HG03457 (cell line): ENCODE results near the gene BCAS3.
"Not testable (repeated sequence)": the region's sequence is repeated elsewhere in the genome, so short reads cannot be mapped to it uniquely, and the experiment has no call there.

Source experiments
- ATAC-seq: cut with Tn5 transposase; IDR thresholded peaks from one replicate; pipeline ENCODE4 v1.9.1; 2021; ENCODE audit warnings: moderate number of reproducible peaks; ENCODE audit not compliant: unreplicated experiment

Gene BCAS3

DNA sequence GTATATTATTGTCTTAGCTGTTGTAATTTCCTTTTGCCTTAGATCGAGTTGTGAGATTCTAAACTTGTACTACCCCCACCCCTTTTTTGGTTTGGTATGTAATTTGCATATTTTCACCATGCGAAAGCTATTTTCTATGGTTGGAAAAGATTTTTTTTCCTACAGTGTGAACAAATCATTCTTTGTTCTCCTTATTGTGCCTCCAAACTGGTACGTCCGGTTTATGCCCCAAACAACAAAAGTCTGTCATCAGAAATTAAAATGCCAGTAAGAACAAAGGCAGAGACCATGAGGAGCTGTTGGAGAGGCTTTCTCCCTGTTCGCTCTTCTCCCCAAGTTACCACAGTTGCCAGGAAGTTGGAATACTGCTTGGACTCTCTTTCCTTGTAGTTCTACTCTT, 66.1 kb downstream of the BCAS3 start:
- no peak for ATAC-seq

DNA sequence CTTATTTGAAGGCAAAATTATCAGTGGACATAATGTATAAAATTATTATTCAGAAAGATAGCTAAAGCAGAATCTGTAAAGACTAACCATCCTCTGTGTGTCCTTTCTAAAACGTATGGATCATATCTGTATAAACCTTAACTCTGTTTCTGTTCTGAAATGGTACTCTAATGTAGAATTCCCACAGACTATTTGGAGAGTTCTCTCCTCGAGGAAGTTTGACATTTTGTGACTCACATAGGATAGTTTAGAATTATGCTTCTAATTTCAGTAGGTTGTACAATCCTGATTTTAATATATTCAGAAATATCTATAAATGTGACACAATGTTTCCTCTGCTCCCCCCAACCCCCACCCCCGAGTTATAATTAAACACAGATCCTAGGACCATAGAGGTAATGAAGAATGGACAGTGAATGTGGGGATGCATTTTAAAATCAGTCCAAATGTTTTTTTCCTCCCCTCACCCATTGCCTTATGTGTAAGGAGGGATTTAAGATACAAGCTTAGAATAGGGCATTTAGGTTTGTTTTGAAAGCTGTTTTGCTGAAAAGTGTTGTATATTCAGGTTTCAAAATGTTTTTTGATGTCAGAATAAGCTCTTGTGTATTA, 66.8 kb downstream of the BCAS3 start:
- no peak for ATAC-seq

- ATAC-seq = no peak
Measured at GRCh38 chr17:60745544-60745943, 67.9 kb downstream of the BCAS3 start.

DNA sequence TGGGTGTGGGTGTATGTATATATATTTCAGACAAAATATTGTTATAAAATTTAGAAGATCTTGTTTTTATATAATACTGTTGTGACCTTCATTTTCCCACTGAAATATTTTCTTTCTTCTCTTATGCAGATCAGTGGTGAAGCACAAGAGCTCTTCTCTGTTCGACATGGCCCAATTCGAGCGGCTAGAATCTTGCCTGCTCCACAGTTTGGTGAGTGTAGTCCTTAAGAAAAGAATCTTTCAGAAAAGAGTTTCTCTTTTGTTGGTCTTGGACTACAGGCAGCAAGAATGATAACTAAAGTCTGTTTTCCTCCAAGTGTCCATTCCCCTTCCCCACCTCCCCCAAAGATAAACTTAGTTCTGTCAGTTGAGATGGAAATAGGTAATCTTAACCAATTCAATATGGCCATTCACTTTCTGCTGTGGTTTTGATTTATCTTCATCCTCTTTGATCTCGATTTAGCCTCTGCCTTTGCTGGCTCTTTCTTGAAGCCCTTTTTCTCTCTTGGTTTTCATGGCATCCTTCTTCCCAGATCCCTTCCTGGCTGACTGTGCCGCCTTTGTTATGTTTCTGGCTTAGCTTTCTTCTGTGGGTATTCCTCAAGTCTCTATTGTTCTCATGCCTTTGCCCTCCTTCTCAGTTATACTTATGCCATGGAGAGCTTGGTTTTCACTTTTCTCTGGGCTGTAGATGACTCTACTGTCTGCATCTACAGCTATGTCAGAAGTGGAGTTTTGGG, 69.6 kb downstream of the BCAS3 start:
- no peak for ATAC-seq

DNA sequence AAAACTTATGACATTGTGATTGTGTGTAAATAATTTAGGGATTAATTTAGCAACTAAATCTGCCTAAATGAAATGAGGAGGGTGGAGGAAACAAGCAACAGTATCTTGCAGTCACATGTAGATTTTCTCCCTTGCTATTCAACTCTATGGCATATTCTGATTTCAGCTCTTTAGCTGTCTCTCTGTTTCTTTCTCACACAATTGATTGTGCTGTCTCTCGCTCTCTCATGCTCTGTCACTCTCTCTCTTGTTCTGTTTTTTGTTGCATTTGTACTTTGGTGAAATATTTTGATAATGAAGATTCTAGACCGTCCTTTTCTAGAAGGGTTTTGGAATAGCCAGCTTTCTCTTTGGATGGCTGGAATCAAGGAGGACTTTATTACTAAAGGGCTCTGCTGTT, 70.6 kb downstream of the BCAS3 start:
- ATAC-seq = no peak

GRCh38 chr17:60749050-60749449, 71.4 kb downstream of the BCAS3 start:
- no peak for ATAC-seq

GRCh38 chr17:60749708-60750107, 72.1 kb downstream of the BCAS3 start:
- ATAC-seq = no peak

DNA sequence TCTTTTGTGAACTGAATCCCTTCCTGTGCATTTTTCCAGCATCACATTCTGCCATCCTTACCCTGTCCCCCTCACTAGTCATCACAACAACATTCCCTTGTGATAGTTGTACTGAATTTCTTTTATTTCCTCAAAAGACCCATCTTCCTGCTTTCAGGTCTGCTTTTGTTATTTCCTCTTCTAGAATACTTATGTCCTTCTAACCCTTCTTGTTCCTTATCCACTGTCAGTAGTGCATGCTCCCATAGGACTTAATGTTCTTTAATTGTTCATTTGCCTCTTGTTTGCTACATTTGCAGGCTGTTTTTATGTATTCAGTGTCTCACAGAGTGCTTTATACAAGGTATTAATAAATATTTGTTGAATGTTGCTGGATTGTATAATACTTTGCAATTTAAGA, 73.0 kb downstream of the BCAS3 start:
- ATAC-seq = no peak

DNA sequence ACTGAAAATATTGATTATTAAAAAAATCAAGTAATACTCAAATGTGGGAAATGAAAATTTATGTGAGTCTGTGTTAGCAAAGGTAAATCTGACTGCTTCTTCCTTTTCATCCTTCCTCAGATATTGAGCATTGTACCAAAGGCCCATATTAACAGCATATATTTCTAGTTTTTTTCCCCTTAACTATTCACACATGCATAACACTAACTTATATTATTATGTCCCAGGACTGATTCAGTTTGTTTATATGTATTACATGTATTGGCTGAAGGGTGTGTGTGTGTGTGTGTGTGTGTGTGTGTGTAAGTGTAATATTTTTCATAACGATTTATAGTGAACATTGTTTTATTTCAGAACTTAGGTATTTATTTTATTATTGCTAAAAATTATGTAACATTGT, 74.2 kb downstream of the BCAS3 start:
- ATAC-seq = no peak

DNA sequence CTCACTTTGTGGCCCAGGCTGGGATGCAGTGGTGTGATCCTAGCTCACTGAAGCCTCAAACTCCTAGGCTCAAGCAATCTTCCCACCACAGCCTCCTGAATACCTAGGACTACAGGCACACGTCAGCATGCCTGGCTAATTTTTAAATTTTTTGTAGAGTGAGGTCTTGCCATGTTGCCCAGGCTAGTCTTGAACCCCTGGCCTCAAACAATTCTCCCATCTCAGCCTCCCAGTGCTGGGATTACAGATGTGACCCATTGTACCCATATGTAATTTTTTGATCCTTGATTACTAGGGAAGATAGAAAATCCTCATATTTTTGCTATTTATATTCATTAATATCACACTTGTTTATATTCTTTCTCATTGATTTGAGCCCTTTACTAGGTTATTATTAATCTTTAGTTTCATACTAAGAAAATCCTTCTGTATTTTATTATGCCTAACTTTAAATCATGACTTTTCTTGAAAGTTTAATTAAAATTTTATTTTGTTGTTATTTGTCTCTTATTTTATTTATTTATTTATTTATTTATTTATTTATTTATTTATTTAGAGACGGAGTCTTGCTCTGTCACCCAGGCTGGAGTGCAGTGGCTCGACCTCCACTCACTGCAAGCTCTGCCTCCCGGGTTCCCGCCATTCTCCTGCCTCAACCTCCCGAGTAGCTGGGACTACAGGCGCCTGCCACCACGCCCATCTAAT, 75.4 kb downstream of the BCAS3 start:
- ATAC-seq = no peak

DNA sequence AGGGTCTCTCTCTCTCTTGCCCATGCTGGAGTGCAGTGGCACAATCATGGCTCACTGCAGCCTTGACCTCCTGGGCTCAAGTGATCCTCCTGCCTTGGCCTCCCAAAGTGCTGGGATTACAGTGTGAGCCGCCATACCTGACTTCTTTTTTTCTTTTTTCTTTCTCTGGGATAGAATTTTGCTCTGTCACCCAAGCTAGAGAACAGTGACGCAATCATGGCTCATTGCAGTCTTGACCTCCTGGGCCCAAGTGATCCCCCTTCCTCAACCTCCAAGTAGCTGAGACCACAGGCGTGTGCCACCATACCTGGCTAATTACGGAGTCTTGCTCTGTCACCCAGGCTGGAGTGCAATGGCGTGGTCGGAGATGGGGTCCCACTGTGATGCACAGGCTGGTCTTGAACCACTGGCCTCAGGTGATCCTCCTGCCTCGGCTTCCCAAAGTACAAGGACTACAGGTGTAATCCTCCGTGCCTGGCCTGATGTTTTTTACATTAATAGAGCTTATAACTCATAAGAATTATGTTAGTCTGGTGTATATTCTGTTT, 76.5 kb downstream of the BCAS3 start:
- ATAC-seq = no peak

GRCh38 chr17:60756798-60757197, 79.1 kb downstream of the BCAS3 start:
- ATAC-seq = not testable (repeated sequence)

GRCh38 chr17:60757437-60757836, 79.8 kb downstream of the BCAS3 start:
- no peak for ATAC-seq

GRCh38 chr17:60759756-60760155, 82.1 kb downstream of the BCAS3 start:
- no peak for ATAC-seq

- not testable (repeated sequence) for ATAC-seq
Measured at GRCh38 chr17:60761301-60761700, 83.7 kb downstream of the BCAS3 start.

DNA sequence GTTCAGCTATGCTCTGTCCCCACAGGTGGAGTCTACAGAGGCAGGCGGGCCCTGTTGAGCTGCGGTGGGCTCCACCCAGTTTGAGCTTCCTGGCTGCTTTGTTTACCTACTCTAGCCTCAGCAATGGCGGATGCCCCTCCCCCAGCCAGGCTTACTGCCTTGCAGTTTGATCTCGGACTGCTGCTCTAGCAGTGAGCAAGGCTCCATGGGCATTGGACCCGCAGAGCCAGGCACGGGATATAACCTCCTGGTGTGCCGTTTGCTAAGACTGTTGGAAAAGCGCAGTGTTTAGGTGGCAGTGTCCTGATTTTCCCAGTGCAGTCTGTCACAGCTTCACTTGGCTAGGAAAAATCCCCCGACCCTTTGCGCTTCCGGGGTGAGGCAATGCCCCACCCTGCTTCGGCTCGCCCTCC, 89.1 kb downstream of the BCAS3 start:
- ATAC-seq = no peak

GRCh38 chr17:60767744-60768308, 90.2 kb downstream of the BCAS3 start:
- ATAC-seq = no peak

GRCh38 chr17:60769327-60769726, 91.7 kb downstream of the BCAS3 start:
- no peak for ATAC-seq

GRCh38 chr17:60770946-60771422, 93.3 kb downstream of the BCAS3 start:
- no peak for ATAC-seq

- ATAC-seq = not testable (repeated sequence)
Measured at GRCh38 chr17:60771621-60772020, 94.0 kb downstream of the BCAS3 start.

GRCh38 chr17:60773552-60773951, 95.9 kb downstream of the BCAS3 start:
- no peak for ATAC-seq
